Measurements from ENCODE around the gene CEMP1.

CEMP1 gene

DNA sequence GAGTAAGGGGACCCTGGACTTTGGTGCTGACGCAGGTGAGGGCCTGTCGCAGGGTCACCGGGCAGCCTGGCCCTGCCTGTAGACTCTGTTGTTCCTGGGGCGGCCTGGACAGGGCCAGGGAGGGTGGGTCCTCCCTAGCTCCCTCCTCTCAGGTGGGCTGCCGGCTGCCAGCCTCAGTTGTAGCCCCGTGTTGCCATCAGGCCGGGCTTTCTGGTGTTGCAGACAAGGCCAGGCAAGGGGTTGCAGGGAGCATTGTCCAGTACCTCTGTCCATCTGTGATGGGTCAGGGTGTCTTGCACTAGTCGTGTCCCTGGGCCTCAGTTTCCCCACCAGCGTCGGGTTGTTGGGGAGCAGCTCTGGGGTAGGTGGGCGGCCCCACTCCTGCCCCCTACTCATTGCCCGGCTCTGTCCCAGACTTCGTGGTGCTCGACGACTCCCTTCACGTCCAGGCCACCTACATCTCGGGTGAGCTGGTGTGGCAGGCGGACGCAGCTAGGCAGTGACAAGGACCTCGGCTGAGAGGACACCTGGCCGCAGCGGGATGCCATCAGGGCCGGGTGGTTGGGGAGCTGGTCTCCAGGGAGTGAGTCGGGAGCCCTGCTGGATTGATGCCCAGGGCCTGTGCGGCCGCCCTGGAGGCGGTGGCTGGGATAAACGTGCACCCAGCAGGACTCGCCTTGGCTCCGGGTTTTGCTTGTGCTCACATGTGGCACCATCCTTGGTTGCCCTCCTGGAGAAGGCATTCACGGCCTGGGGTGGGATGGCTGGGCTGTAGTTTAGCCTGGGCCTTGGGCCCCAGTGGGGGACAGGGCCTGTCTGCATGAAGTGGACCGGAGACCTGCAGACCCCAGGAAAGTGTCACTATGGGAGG is 1.9 kb downstream of the CEMP1 start:
- no peaks in the 10 kb centered on the region for H3F3A ChIP-seq (ENCODE audit: low read depth)
- peaks cover 10% of the 10 kb centered on the region for H3K4me1 ChIP-seq (ENCODE audit: insufficient read depth, low read length, poor library complexity, severe bottlenecking)
- no peak overlapping the region for H3K4me3 ChIP-seq (ENCODE audit: low read length, poor library complexity, severe bottlenecking)
- H2AFZ ChIP-seq (ENCODE audit: low read length): no peak overlapping the region
- no peak for TF ChIP-seq EZH2phosphoT487 (IDR thresholded peaks at IDR 0.05; ENCODE audit: borderline replicate concordance)
- TF ChIP-seq, protein P1, sequence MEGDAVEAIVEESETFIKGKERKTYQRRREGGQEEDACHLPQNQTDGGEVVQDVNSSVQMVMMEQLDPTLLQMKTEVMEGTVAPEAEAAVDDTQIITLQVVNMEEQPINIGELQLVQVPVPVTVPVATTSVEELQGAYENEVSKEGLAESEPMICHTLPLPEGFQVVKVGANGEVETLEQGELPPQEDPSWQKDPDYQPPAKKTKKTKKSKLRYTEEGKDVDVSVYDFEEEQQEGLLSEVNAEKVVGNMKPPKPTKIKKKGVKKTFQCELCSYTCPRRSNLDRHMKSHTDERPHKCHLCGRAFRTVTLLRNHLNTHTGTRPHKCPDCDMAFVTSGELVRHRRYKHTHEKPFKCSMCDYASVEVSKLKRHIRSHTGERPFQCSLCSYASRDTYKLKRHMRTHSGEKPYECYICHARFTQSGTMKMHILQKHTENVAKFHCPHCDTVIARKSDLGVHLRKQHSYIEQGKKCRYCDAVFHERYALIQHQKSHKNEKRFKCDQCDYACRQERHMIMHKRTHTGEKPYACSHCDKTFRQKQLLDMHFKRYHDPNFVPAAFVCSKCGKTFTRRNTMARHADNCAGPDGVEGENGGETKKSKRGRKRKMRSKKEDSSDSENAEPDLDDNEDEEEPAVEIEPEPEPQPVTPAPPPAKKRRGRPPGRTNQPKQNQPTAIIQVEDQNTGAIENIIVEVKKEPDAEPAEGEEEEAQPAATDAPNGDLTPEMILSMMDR (conservative IDR thresholded peaks at IDR 0.05; ENCODE audit: low read length): no peak
- no peaks in the 10 kb centered on the region for H3K36me3 ChIP-seq (ENCODE audit: insufficient read depth, low read length)
- no peaks in the 10 kb centered on the region for H3K9me2 ChIP-seq (replicated peaks; ENCODE audit: low read depth, low read length)
- no peak overlapping the region for H3K4me2 ChIP-seq (ENCODE audit: low read depth, low read length, poor library complexity, severe bottlenecking)
- H3K79me2 ChIP-seq (ENCODE audit: insufficient read depth, low read length): no peaks in the 10 kb centered on the region
- H3K27me3 ChIP-seq (ENCODE audit: insufficient read depth, low read length, poor library complexity, severe bottlenecking): no peaks in the 10 kb centered on the region
- H3K9me3 ChIP-seq (ENCODE audit: insufficient read depth, low read depth, low read length): no peaks in the 10 kb centered on the region
- no peak overlapping the region for H3K9ac ChIP-seq (ENCODE audit: low read depth, low read length, poor library complexity, severe bottlenecking)
- no peaks in the 10 kb centered on the region for H4K20me1 ChIP-seq (ENCODE audit: insufficient read depth, low read length, poor library complexity, severe bottlenecking)

DNA sequence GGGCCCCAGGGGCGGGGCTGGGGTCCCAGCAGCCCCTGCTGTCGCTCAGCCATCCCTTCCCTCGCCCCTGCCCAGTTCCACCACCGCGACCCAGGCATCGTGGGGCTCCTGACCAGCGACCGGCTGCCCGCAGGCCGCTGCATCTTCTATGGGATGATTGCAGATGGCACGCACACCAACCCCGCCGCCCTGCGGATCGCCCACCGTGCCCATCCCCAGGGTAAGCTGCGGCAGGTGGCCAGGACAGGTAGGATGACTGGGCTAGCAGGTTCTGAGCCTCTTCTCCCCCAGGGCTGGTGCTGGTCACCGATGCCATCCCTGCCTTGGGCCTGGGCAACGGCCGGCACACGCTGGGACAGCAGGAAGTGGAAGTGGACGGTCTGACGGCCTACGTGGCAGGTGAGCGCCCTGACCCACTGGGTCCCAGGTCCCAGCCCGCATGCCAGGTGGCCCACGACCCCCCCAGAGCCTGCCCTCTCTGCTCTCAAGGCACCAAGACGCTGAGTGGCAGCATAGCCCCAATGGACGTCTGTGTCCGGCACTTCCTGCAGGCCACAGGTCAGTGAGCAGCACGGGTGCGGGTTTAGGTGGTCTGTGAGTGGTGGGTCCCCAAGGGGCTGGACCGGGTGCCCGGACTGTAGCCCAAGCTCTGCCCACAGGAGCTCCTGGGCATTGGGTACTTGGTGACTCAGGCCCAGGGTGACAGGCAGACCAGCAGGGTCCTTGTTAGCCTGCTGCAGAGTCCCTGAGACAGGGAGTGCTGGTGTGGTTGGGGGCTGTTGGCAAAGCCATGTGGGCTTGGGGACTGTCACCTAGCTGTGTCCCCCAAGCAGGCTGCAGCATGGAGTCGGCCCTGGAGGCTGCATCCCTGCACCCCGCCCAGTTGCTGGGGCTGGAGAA is 2.8 kb downstream of the CEMP1 start:
- H3K9me2 ChIP-seq (replicated peaks; ENCODE audit: low read depth, low read length): no peaks in the 10 kb centered on the region
- H3K4me1 ChIP-seq (ENCODE audit: insufficient read depth, low read length, poor library complexity, severe bottlenecking): peaks cover 10% of the 10 kb centered on the region
- H3F3A ChIP-seq (ENCODE audit: low read depth): no peaks in the 10 kb centered on the region
- H3K36me3 ChIP-seq (ENCODE audit: insufficient read depth, low read length): no peaks in the 10 kb centered on the region
- H3K4me3 ChIP-seq (ENCODE audit: low read length, poor library complexity, severe bottlenecking): no peak overlapping the region
- H4K20me1 ChIP-seq (ENCODE audit: insufficient read depth, low read length, poor library complexity, severe bottlenecking): no peaks in the 10 kb centered on the region
- TF ChIP-seq, protein P1 (conservative IDR thresholded peaks at IDR 0.05; ENCODE audit: low read length): no peak
- no peak for TF ChIP-seq EZH2phosphoT487 (IDR thresholded peaks at IDR 0.05; ENCODE audit: borderline replicate concordance)
- no peaks in the 10 kb centered on the region for H3K79me2 ChIP-seq (ENCODE audit: insufficient read depth, low read length)
- H3K9me3 ChIP-seq (ENCODE audit: insufficient read depth, low read depth, low read length): no peaks in the 10 kb centered on the region
- H3K4me2 ChIP-seq (ENCODE audit: low read depth, low read length, poor library complexity, severe bottlenecking): no peak overlapping the region
- H3K9ac ChIP-seq (ENCODE audit: low read depth, low read length, poor library complexity, severe bottlenecking): no peak overlapping the region
- H2AFZ ChIP-seq (ENCODE audit: low read length): no peak overlapping the region
- no peaks in the 10 kb centered on the region for H3K27me3 ChIP-seq (ENCODE audit: insufficient read depth, low read length, poor library complexity, severe bottlenecking)

DNA sequence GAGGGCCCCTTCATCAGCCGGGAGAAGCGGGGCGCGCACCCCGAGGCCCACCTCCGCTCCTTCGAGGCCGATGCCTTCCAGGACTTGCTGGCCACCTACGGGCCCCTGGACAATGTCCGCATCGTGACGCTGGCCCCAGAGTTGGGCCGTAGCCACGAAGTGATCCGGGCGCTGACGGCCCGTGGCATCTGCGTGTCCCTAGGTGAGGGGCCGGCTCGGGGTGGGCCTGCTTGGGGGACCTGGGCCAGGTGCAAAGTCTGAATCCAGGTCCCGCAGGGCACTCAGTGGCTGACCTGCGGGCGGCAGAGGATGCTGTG is 3.5 kb downstream of the CEMP1 start:
- Histone ChIP-seq H3K27me3 (ENCODE audit: insufficient read depth, low read length, poor library complexity, severe bottlenecking) (no peaks in the 10 kb centered on the region), H3K9me3 (ENCODE audit: insufficient read depth, low read depth, low read length) (no peaks in the 10 kb centered on the region), H4K20me1 (ENCODE audit: insufficient read depth, low read length, poor library complexity, severe bottlenecking) (no peaks in the 10 kb centered on the region), H3K4me3 (ENCODE audit: low read length, poor library complexity, severe bottlenecking) (no peak overlapping the region), H3F3A (ENCODE audit: low read depth) (no peaks in the 10 kb centered on the region), H3K36me3 (ENCODE audit: insufficient read depth, low read length) (no peaks in the 10 kb centered on the region), H3K9me2 (replicated peaks; ENCODE audit: low read depth, low read length) (no peaks in the 10 kb centered on the region), H2AFZ (ENCODE audit: low read length) (no peak overlapping the region), H3K4me1 (ENCODE audit: insufficient read depth, low read length, poor library complexity, severe bottlenecking) (peaks cover 9% of the 10 kb centered on the region), H3K79me2 (ENCODE audit: insufficient read depth, low read length) (no peaks in the 10 kb centered on the region), H3K4me2 (ENCODE audit: low read depth, low read length, poor library complexity, severe bottlenecking) (no peak overlapping the region), H3K9ac (ENCODE audit: low read depth, low read length, poor library complexity, severe bottlenecking) (no peak overlapping the region)
- TF ChIP-seq, protein P1 (conservative IDR thresholded peaks at IDR 0.05; ENCODE audit: low read length): no peak
- no peak for TF ChIP-seq EZH2phosphoT487 (IDR thresholded peaks at IDR 0.05; ENCODE audit: borderline replicate concordance)

All from Loucy (cell line).